ENCODE results near the gene CASP14. TPM values are rescaled to one million over a fixed set of nuclear protein-coding genes. Genes with fewer than 3 reads are reported as not detected.
"Not testable (repeated sequence)": the region's sequence is repeated elsewhere in the genome, so short reads cannot be mapped to it uniquely, and the experiment has no call there.

CASP14 gene
- polyA plus RNA-seq, 1 donor from 2014 or later: not detected

DNA sequence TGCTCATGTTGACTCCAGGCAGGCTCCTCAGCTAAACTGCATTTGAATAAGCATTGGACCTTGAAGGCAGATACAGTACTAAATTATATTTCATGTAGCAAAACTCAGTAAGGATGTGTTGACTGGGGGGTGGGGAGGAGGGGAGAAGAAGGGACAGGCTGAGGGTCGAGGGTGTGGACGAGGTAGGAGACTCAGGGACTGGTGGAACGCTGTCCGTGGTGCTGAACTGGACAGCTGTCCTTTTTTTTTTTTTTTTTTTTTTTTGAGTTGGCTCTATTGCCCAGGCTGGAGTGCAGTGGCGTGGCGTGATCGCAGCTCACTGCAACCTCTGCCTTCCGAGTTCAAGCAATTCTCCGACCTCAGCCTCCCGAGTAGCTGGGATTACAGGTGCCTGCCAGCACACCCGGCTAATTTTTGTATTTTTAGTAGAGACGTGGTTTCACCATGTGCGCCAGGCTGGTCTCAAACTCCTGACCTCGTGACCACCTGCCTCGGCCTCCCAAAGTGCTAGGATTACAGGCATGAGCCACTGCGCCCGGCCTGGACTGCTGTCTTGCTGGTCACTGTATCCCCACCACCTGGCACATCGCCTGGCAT, 33.2 kb upstream of the CASP14 start:
- Histone ChIP-seq H3F3A (ENCODE audit: insufficient read depth, low read length, poor library complexity, severe bottlenecking) (no peaks in the 10 kb centered on the region), H3K9me3 (ENCODE audit: low read length) (no peaks in the 10 kb centered on the region), H3K9ac (ENCODE audit: low read length) (no peak overlapping the region), H3K4me3 (ENCODE audit: low read length) (no peak overlapping the region), H3K9me2 (ENCODE audit: insufficient read depth, low read length) (no peaks in the 10 kb centered on the region), H4K20me1 (ENCODE audit: insufficient read depth) (no peaks in the 10 kb centered on the region), H2AFZ (ENCODE audit: low read depth, low read length) (no peak overlapping the region), H3K27me3 (ENCODE audit: insufficient read depth, low read depth, low read length) (peaks cover 26% of the 10 kb centered on the region), H3K27ac (ENCODE audit: low read length) (no peak overlapping the region), H3K79me2 (replicated peaks; ENCODE audit: insufficient read depth, low read length) (no peaks in the 10 kb centered on the region), H3K36me3 (ENCODE audit: insufficient read depth, low read length) (no peaks in the 10 kb centered on the region), H3K4me2 (ENCODE audit: low read length) (no peak overlapping the region)
- TF ChIP-seq EZH2 (IDR thresholded peaks at IDR 0.05; ENCODE audit: borderline replicate concordance, insufficient read depth, low read length, poor library complexity, severe bottlenecking) (no peak), POLR2AphosphoS5 (IDR thresholded peaks at IDR 0.05) (no peak), RAD21 (conservative IDR thresholded peaks at IDR 0.05) (no peak), MXI1 (conservative IDR thresholded peaks at IDR 0.05; ENCODE audit: poor library complexity, severe bottlenecking) (no peak), EP300 (conservative IDR thresholded peaks at IDR 0.05; ENCODE audit: poor library complexity, severe bottlenecking) (no peak), TAF1 (IDR thresholded peaks at IDR 0.05; ENCODE audit: low read depth) (no peak), SMC3 (conservative IDR thresholded peaks at IDR 0.05; ENCODE audit: poor library complexity) (no peak)
- TF ChIP-seq, protein P1, sequence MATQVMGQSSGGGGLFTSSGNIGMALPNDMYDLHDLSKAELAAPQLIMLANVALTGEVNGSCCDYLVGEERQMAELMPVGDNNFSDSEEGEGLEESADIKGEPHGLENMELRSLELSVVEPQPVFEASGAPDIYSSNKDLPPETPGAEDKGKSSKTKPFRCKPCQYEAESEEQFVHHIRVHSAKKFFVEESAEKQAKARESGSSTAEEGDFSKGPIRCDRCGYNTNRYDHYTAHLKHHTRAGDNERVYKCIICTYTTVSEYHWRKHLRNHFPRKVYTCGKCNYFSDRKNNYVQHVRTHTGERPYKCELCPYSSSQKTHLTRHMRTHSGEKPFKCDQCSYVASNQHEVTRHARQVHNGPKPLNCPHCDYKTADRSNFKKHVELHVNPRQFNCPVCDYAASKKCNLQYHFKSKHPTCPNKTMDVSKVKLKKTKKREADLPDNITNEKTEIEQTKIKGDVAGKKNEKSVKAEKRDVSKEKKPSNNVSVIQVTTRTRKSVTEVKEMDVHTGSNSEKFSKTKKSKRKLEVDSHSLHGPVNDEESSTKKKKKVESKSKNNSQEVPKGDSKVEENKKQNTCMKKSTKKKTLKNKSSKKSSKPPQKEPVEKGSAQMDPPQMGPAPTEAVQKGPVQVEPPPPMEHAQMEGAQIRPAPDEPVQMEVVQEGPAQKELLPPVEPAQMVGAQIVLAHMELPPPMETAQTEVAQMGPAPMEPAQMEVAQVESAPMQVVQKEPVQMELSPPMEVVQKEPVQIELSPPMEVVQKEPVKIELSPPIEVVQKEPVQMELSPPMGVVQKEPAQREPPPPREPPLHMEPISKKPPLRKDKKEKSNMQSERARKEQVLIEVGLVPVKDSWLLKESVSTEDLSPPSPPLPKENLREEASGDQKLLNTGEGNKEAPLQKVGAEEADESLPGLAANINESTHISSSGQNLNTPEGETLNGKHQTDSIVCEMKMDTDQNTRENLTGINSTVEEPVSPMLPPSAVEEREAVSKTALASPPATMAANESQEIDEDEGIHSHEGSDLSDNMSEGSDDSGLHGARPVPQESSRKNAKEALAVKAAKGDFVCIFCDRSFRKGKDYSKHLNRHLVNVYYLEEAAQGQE (IDR thresholded peaks at IDR 0.05; ENCODE audit: borderline replicate concordance): no peak
- TF ChIP-seq, protein P2, sequence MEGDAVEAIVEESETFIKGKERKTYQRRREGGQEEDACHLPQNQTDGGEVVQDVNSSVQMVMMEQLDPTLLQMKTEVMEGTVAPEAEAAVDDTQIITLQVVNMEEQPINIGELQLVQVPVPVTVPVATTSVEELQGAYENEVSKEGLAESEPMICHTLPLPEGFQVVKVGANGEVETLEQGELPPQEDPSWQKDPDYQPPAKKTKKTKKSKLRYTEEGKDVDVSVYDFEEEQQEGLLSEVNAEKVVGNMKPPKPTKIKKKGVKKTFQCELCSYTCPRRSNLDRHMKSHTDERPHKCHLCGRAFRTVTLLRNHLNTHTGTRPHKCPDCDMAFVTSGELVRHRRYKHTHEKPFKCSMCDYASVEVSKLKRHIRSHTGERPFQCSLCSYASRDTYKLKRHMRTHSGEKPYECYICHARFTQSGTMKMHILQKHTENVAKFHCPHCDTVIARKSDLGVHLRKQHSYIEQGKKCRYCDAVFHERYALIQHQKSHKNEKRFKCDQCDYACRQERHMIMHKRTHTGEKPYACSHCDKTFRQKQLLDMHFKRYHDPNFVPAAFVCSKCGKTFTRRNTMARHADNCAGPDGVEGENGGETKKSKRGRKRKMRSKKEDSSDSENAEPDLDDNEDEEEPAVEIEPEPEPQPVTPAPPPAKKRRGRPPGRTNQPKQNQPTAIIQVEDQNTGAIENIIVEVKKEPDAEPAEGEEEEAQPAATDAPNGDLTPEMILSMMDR (IDR thresholded peaks at IDR 0.05; ENCODE audit: poor library complexity, severe bottlenecking): no peak

DNA sequence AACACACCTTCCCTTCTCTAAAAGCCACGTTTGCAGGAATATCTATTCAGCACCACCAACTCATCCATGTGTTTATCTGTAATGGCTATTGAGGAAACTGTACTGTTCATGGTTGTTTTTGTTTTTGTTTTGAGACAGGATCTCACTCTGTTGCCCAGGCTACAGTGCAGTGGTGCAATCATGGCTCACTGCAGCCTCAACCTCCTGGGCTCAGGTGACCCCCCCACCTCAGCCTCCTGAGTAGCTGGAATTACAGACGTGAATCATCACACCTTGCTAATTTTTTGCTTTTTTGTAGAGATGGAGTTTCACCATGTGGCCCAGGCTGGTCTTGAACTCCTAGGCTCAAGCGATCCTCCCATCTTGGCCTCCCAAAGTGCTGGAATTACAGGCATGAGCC, 30.4 kb upstream of the CASP14 start:
- H3F3A ChIP-seq (ENCODE audit: insufficient read depth, low read length, poor library complexity, severe bottlenecking): not testable (repeated sequence)

More for the DNA sequence above, 30.4 kb upstream of the CASP14 start:
- H3K4me2 ChIP-seq (ENCODE audit: low read length); H3K36me3 ChIP-seq (ENCODE audit: insufficient read depth, low read length); H4K20me1 ChIP-seq (ENCODE audit: insufficient read depth); H3K27ac ChIP-seq (ENCODE audit: low read length); H3K9ac ChIP-seq (ENCODE audit: low read length); H3K4me3 ChIP-seq (ENCODE audit: low read length); H3K79me2 ChIP-seq (replicated peaks; ENCODE audit: insufficient read depth, low read length); H3K9me2 ChIP-seq (ENCODE audit: insufficient read depth, low read length); H2AFZ ChIP-seq (ENCODE audit: low read depth, low read length); H3K9me3 ChIP-seq (ENCODE audit: low read length): not testable (repeated sequence)
- H3K27me3 ChIP-seq (ENCODE audit: insufficient read depth, low read depth, low read length): peaks cover 15% of the 10 kb centered on the region
